IPS-20b (cell line): ENCODE data around the gene MRPL20.
"Not testable (repeated sequence)": the region's sequence is repeated elsewhere in the genome, so short reads cannot be mapped to it uniquely, and the experiment has no call there.

Experiments
- H3K27ac ChIP-seq: one replicate; pipeline ENCODE4 v1.5.1; 2013; ENCODE audit warnings: low read length
- H3K27me3 ChIP-seq: 2 replicates; pipeline ENCODE4 v1.6.1; 2013; ENCODE audit warnings: mild to moderate bottlenecking, low read length, inconsistent platforms; ENCODE audit not compliant: insufficient read depth
- H3K36me3 ChIP-seq: 2 replicates; pipeline ENCODE4 v1.6.1; 2013; ENCODE audit warnings: low read depth, mild to moderate bottlenecking, inconsistent platforms, low read length, moderate library complexity; ENCODE audit not compliant: insufficient read depth
- H3K4me1 ChIP-seq: 2 replicates; pipeline ENCODE4 v1.6.1; 2013; ENCODE audit warnings: mild to moderate bottlenecking, control low read depth, inconsistent platforms, low read length, moderate library complexity; ENCODE audit not compliant: insufficient read depth
- H3K4me3 ChIP-seq: 2 replicates; pipeline ENCODE4 v1.5.1; 2013; ENCODE audit warnings: mild to moderate bottlenecking, low read length, inconsistent platforms
- H3K9ac ChIP-seq: 2 replicates; pipeline ENCODE4 v1.6.1; 2013; ENCODE audit warnings: low read depth, mild to moderate bottlenecking, inconsistent platforms, low read length, moderate library complexity
- H3K9me3 ChIP-seq: 2 replicates; pipeline ENCODE4 v1.6.1; 2013; ENCODE audit warnings: mild to moderate bottlenecking, low read depth, low read length, inconsistent platforms; ENCODE audit not compliant: insufficient read depth

MRPL20 gene

GRCh38 chr1:1429671-1430073, 22.6 kb upstream of the MRPL20 start:
- no peak overlapping the region for H3K4me3 ChIP-seq
- H3K27me3 ChIP-seq = peaks cover under 1% of the 10 kb centered on the region; the same call in 1 of the 2 replicates
- no peak overlapping the region; the same call in 1 of the 2 replicates for H3K9ac ChIP-seq
- H3K9me3 ChIP-seq = no peaks in the 10 kb centered on the region
- peaks cover 23% of the 10 kb centered on the region; the same call in 1 of the 2 replicates for H3K4me1 ChIP-seq
- H3K27ac ChIP-seq = no peak overlapping the region
- H3K36me3 ChIP-seq = no peaks in the 10 kb centered on the region

- H3K27ac ChIP-seq, H3K9ac ChIP-seq, H3K9me3 ChIP-seq, H3K27me3 ChIP-seq, H3K4me3 ChIP-seq, H3K36me3 ChIP-seq: not testable (repeated sequence)
- peaks cover 18% of the 10 kb centered on the region; the same call in 1 of the 2 replicates for H3K4me1 ChIP-seq
Measured at GRCh38 chr1:1428967-1429366, 21.9 kb upstream of the MRPL20 start.

- no peaks in the 10 kb centered on the region for H3K27me3 ChIP-seq
- peaks cover 15% of the 10 kb centered on the region; the same call in 1 of the 2 replicates for H3K4me1 ChIP-seq
- no peaks in the 10 kb centered on the region for H3K36me3 ChIP-seq
- H3K4me3 ChIP-seq = no peak overlapping the region
- no peaks in the 10 kb centered on the region for H3K9me3 ChIP-seq
- H3K9ac ChIP-seq = no peak overlapping the region
- no peak overlapping the region for H3K27ac ChIP-seq
Measured at GRCh38 chr1:1428174-1428573, 21.1 kb upstream of the MRPL20 start.

GRCh38 chr1:1427820-1428148, 20.7 kb upstream of the MRPL20 start:
- Histone ChIP-seq H3K4me3 (peak overlapping the region; percentile 43; the same call in 1 of the 2 replicates), H3K4me1 (peaks cover 18% of the 10 kb centered on the region; the same call in 1 of the 2 replicates), H3K9me3 (no peaks in the 10 kb centered on the region), H3K27me3 (no peaks in the 10 kb centered on the region), H3K27ac (no peak overlapping the region), H3K9ac (no peak overlapping the region), H3K36me3 (no peaks in the 10 kb centered on the region)

- H3K27ac ChIP-seq = no peak overlapping the region
- peaks cover 21% of the 10 kb centered on the region for H3K4me1 ChIP-seq
- no peaks in the 10 kb centered on the region for H3K9me3 ChIP-seq
- no peak overlapping the region for H3K9ac ChIP-seq
- H3K27me3 ChIP-seq = no peaks in the 10 kb centered on the region
- H3K4me3 ChIP-seq = peak overlapping the region; percentile 50; the same call in 1 of the 2 replicates
- H3K36me3 ChIP-seq = no peaks in the 10 kb centered on the region
Measured at GRCh38 chr1:1427106-1427819, 20.2 kb upstream of the MRPL20 start.

GRCh38 chr1:1426496-1427105, 19.5 kb upstream of the MRPL20 start:
- Histone ChIP-seq H3K27ac (no peak overlapping the region), H3K36me3 (no peaks in the 10 kb centered on the region), H3K9me3 (no peaks in the 10 kb centered on the region), H3K4me1 (peaks cover 23% of the 10 kb centered on the region), H3K9ac (peak overlapping the region; percentile 37; the same call in 1 of the 2 replicates), H3K27me3 (no peaks in the 10 kb centered on the region), H3K4me3 (peak overlapping the region; percentile 50; the same call in 1 of the 2 replicates)

- Histone ChIP-seq H3K27ac (no peak overlapping the region), H3K36me3 (no peaks in the 10 kb centered on the region), H3K9me3 (no peaks in the 10 kb centered on the region), H3K27me3 (no peaks in the 10 kb centered on the region; the same call in 1 of the 2 replicates), H3K4me1 (peaks cover 26% of the 10 kb centered on the region), H3K4me3 (peak overlapping the region; percentile 50; the same call in 1 of the 2 replicates), H3K9ac (peak overlapping the region; percentile 37; the same call in 1 of the 2 replicates)
Measured at GRCh38 chr1:1425753-1426495, 18.8 kb upstream of the MRPL20 start.

- no peaks in the 10 kb centered on the region for H3K36me3 ChIP-seq
- no peaks in the 10 kb centered on the region; the same call in 1 of the 2 replicates for H3K27me3 ChIP-seq
- H3K4me1 ChIP-seq = peaks cover 27% of the 10 kb centered on the region
- no peak overlapping the region for H3K4me3 ChIP-seq
- H3K9me3 ChIP-seq = no peaks in the 10 kb centered on the region
- no peak overlapping the region for H3K9ac ChIP-seq
- no peak overlapping the region for H3K27ac ChIP-seq
Measured at GRCh38 chr1:1425426-1425752, 18.3 kb upstream of the MRPL20 start.

- H3K4me1 ChIP-seq = peaks cover 23% of the 10 kb centered on the region
- peaks cover under 1% of the 10 kb centered on the region; the same call in 1 of the 2 replicates for H3K27me3 ChIP-seq
- H3K36me3 ChIP-seq = no peaks in the 10 kb centered on the region
- no peak overlapping the region for H3K4me3 ChIP-seq
- H3K9ac ChIP-seq = no peak overlapping the region
- H3K27ac ChIP-seq = no peak overlapping the region
- H3K9me3 ChIP-seq = no peaks in the 10 kb centered on the region
Measured at GRCh38 chr1:1424707-1425106, 17.6 kb upstream of the MRPL20 start.

- Histone ChIP-seq H3K36me3 (no peaks in the 10 kb centered on the region), H3K4me3 (no peak overlapping the region), H3K27me3 (peaks cover 12% of the 10 kb centered on the region; the same call in 1 of the 2 replicates), H3K9ac (no peak overlapping the region), H3K4me1 (peaks cover 23% of the 10 kb centered on the region), H3K9me3 (no peaks in the 10 kb centered on the region), H3K27ac (no peak overlapping the region)
Measured at GRCh38 chr1:1423245-1423597, 16.1 kb upstream of the MRPL20 start.

- no peaks in the 10 kb centered on the region for H3K9me3 ChIP-seq
- no peaks in the 10 kb centered on the region for H3K36me3 ChIP-seq
- H3K27ac ChIP-seq = no peak overlapping the region
- peaks cover 23% of the 10 kb centered on the region for H3K4me1 ChIP-seq
- peak overlapping the region; percentile 38; the same call in 1 of the 2 replicates for H3K9ac ChIP-seq
- H3K4me3 ChIP-seq = no peak overlapping the region
- H3K27me3 ChIP-seq = peaks cover 12% of the 10 kb centered on the region; the same call in 1 of the 2 replicates
Measured at GRCh38 chr1:1422465-1423244, 15.6 kb upstream of the MRPL20 start.
